ENCODE data around the gene CCDC180.

The CCDC180 gene

DNA sequence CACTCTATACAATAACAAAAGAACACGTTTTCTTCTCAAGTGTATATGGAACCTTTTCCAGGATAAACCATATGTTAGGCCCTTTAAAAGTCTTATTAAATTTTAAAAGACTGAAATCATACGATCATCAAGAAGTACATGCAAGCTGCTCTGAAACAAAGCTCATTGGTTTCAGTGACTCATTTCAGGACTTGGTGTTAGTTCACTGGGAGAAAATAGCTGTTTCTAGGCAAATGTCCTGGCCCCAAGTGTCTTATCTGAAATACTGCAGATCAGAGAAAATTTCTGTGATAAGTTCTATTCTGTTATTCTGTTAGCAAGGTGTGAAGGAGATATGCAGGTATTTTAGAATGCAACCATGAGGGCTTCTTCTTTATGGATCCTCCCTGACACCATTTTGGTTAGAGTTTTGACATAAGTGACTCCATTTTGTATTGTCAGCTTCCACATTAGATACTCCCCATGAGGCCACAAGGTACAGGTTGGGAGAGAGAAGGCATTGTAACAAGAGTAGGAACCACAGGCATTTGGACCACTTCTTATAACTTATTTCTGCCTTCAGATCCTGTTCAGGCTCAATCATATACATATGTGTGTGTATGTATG, 7.5 kb upstream of the CCDC180 start:
- H3K27ac Mint-ChIP-seq: no peak overlapping the region
- H3K9me3 Mint-ChIP-seq: peaks cover 7 to 16% of the 10 kb centered on the region in 2 donors
- ATAC-seq (replicated peaks) (no peak), DNase-seq (no peak)
- no peaks in the 10 kb centered on the region for H3K4me1 Mint-ChIP-seq (ENCODE audit: low read depth in 2 of 2)
- H3K36me3 Mint-ChIP-seq (ENCODE audit: insufficient read depth): peaks cover 4% of the 10 kb centered on the region
- no peak overlapping the region for H3K4me3 Mint-ChIP-seq
- peaks cover 0 to under 1% of the 10 kb centered on the region in 2 donors for H3K27me3 Mint-ChIP-seq

DNA sequence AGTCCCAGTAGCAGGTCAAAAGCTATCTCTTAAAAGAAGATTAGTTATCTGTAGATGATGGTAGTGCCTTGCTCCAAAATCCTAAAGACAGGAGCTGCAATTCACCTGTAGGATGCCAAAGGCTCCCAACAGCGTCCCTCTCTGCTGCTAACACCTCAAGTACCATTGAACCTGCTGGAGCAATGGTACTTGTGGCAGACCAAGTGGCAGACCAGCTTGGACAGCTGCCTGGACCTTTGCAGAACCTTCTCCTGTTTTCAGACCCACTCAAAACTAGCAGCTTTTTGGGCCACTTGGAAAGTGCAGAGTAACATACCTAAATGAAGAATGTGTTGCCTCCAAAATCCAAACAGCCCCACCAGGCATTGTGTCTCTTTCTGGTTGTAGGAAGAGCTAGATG, 6.9 kb upstream of the CCDC180 start:
- no peak for ATAC-seq (replicated peaks)
- Mint-ChIP-seq H3K4me3 (no peak overlapping the region), H3K4me1 (ENCODE audit: low read depth in 2 of 2) (no peaks in the 10 kb centered on the region), H3K27me3 (peaks cover 4 to 7% of the 10 kb centered on the region in 2 donors), H3K9me3 (peaks cover 7 to 16% of the 10 kb centered on the region in 2 donors), H3K36me3 (ENCODE audit: insufficient read depth) (peaks cover 4% of the 10 kb centered on the region), H3K27ac (no peak overlapping the region)
- DNase-seq: no peak

DNA sequence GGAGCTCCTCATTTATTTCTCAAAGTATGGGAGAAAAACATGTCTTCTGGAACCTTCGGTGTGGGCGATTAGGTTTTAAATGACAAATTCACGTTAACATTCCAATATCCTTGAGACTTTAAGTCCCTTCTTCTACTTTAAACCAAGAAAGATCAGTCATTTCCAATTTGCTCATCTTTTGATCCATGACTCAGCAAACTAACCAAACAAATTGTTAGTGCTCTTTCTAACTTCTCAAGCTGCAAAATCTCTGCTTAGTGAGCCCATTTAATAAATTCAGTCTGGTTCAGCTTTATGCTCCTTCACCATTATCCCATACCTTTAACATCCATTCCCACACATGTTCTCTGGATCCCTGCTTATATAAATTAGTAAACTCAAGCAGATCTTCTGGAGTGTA, 5.5 kb upstream of the CCDC180 start:
- Mint-ChIP-seq H3K36me3 (ENCODE audit: insufficient read depth) (peaks cover 4% of the 10 kb centered on the region), H3K27me3 (peaks cover 10 to 12% of the 10 kb centered on the region in 2 donors), H3K27ac (no peak overlapping the region), H3K9me3 (peaks cover 7 to 16% of the 10 kb centered on the region in 2 donors), H3K4me1 (ENCODE audit: low read depth in 2 of 2) (no peaks in the 10 kb centered on the region), H3K4me3 (no peak overlapping the region)
- DNase-seq (no peak), ATAC-seq (replicated peaks) (no peak)

DNA sequence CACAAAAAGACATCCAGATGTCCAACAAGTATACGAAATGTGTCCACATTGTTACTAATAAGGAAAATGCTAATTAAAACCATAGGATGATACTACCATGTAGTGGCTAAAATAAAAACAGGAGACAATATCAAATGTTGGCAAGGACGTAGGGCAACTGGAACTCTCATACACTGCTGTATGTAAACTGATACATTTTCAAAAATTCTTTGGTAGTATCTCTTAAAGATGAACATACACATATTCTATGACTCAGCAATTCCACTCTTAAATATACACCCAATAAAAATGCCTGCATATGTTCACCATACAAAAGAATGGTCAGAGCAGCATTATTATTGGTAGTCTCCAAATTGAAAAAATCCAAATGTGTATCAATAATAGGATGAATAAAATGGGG, 2.9 kb upstream of the CCDC180 start:
- DNase-seq (no peak), ATAC-seq (replicated peaks) (no peak)
- peaks cover 10 to 12% of the 10 kb centered on the region in 2 donors for H3K27me3 Mint-ChIP-seq
- H3K4me1 Mint-ChIP-seq (ENCODE audit: low read depth in 2 of 2): no peaks in the 10 kb centered on the region
- H3K9me3 Mint-ChIP-seq: peaks cover 0 to 7% of the 10 kb centered on the region in 2 donors
- H3K27ac Mint-ChIP-seq: no peak overlapping the region
- H3K36me3 Mint-ChIP-seq (ENCODE audit: insufficient read depth): no peaks in the 10 kb centered on the region
- no peak overlapping the region for H3K4me3 Mint-ChIP-seq

DNA sequence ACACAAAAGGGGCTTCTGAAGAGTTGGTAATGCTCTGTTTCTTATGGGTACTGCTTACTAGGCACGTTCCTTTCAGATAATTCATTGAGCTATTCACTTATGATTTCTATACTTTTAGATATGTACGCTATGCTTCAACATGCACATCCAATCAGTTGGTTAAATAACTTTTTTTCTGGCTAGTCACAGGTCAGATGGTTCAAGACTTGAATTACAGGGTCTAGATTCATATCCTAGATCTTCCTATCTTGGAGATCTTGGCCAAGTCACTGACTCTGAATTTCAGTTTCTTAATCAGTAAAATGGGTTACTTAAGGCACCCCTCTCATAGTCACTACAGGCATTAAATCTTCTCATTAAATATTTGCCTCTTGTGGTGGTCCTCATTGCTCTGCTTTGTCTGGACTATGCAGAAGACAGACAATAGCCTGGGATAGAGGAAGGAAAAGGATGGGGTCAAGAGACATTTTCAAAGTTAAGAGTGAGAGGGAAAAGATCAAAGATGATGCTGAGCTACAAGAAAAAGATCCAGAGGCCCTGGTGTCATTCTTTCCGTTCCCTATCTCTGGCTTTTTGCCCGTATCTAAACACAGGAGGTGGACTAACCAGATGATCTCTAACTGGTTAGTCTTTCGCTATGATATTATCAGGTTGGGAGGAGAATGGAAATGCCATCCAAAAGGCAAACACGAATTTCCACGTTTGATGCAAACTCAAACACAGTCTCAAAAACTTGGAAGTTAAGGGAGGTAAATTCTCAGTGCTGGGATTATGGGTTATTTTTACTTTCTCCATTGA, 1.8 kb upstream of the CCDC180 start:
- DNase-seq: no peak
- no peak overlapping the region for H3K4me3 Mint-ChIP-seq
- no peaks in the 10 kb centered on the region for H3K4me1 Mint-ChIP-seq (ENCODE audit: low read depth in 2 of 2)
- H3K27me3 Mint-ChIP-seq: peaks cover 10 to 12% of the 10 kb centered on the region in 2 donors
- no peak overlapping the region for H3K27ac Mint-ChIP-seq
- H3K9me3 Mint-ChIP-seq: peaks cover 0 to 7% of the 10 kb centered on the region in 2 donors
- H3K36me3 Mint-ChIP-seq (ENCODE audit: insufficient read depth): peaks cover 4% of the 10 kb centered on the region
- ATAC-seq (replicated peaks): no peak

DNA sequence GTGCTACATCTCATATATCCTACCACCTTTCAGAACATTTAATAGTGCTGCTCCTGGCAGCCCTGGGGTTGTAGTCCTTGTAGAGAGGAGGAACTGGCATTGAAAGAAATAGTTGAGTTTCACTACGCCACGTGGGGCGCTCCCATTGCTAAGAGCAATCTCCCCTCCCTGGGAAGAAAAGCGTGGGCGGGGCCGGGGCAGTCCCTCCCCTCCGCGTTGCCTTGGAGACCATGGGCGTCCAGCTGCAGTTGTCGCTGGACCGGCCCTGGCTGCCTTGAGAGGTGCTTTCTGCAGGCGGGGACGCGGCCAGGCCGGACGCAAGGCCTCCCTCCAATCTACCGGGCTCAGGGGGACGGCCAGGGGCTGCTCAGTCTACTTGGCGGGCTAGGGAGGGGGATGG, 368 bp upstream of the CCDC180 start:
- Mint-ChIP-seq H3K4me1 (ENCODE audit: low read depth in 2 of 2) (no peaks in the 10 kb centered on the region), H3K27me3 (peaks cover 10 to 12% of the 10 kb centered on the region in 2 donors), H3K9me3 (peaks cover 0 to 7% of the 10 kb centered on the region in 2 donors), H3K4me3 (no peak overlapping the region), H3K27ac (no peak overlapping the region), H3K36me3 (ENCODE audit: insufficient read depth) (peaks cover 4% of the 10 kb centered on the region)
- no peak for DNase-seq
- ATAC-seq (replicated peaks): no peak

DNA sequence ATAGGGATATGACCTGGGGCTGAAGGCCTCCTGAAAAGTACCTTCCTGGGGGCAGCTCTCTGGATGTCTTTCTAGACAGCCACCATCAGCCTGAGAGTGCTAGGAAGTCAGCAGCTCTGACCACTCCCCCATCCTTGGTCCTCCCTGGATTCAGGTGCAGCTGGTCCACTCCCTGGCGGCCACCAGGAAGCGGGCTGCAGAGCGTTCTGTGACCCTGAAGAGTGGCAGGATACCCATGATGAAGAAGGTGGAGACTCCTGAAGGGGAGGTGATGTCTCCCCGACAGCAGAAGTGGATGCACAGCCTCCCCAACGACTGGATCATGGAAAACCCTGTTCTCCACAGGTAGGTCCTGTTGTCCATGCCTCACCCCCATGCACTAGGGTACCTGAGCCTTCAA, 1.8 kb downstream of the CCDC180 start:
- ATAC-seq (replicated peaks): no peak

DNA sequence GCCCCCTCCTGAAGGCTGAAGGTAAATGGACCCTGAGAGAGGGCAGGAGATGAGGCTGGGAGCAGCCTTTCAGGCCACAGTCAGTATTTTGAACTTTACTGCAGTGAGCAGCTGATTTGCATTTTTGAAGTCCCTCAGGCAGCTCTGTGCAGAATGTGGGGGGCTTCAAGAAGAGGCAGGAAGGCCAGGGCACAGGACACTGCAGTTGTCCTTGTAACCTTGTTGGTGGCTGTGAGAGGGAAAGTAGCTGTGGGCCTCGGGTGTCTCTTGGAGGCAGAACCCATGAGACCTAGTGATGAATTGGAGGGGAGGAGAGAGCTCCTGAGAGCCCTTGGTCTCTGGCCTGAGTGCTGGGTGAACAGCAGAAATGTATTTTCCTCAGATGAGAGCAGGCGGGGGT, 2.6 kb downstream of the CCDC180 start:
- Mint-ChIP-seq H3K27ac (no peak overlapping the region), H3K27me3 (peaks cover 10% of the 10 kb centered on the region in 2 donors), H3K36me3 (ENCODE audit: insufficient read depth) (peaks cover 6% of the 10 kb centered on the region), H3K9me3 (no peaks in the 10 kb centered on the region), H3K4me3 (no peak overlapping the region), H3K4me1 (ENCODE audit: low read depth in 2 of 2) (no peaks in the 10 kb centered on the region)
- ATAC-seq (replicated peaks) (no peak), DNase-seq (no peak)

More for the DNA sequence above, 1.8 kb downstream of the CCDC180 start:
- H3K4me1 Mint-ChIP-seq (ENCODE audit: low read depth in 2 of 2): no peaks in the 10 kb centered on the region
- no peak overlapping the region for H3K4me3 Mint-ChIP-seq
- no peak for DNase-seq
- H3K27ac Mint-ChIP-seq: no peak overlapping the region
- H3K9me3 Mint-ChIP-seq: no peaks in the 10 kb centered on the region
- peaks cover 10 to 12% of the 10 kb centered on the region in 2 donors for H3K27me3 Mint-ChIP-seq
- H3K36me3 Mint-ChIP-seq (ENCODE audit: insufficient read depth): peaks cover 6% of the 10 kb centered on the region

DNA sequence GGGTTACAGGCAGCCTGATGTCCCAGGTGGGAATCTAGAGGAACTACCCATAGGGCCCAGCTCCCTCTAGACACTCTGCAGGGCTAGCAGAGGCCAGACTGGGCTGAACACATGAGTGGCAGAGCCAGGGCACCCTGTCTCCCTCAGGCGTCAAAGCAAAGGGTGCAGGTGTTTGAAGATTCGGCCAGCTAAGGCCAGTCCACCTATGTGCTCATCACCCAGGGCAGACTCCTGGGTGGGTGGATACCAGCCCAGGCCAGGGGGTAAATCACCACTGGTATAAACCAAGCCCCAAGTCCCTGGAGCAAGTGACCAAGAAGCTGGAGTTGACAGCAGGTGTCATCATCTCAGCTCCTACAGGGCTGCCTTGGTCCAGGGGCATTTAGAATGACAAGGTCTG, 3.4 kb downstream of the CCDC180 start:
- no peak overlapping the region for H3K27ac Mint-ChIP-seq
- no peak overlapping the region for H3K4me3 Mint-ChIP-seq
- ATAC-seq (replicated peaks) (no peak), DNase-seq (no peak)
- no peaks in the 10 kb centered on the region for H3K9me3 Mint-ChIP-seq
- peaks cover 2 to 3% of the 10 kb centered on the region in 2 donors for H3K27me3 Mint-ChIP-seq
- H3K36me3 Mint-ChIP-seq (ENCODE audit: insufficient read depth): peaks cover 6% of the 10 kb centered on the region
- no peaks in the 10 kb centered on the region for H3K4me1 Mint-ChIP-seq (ENCODE audit: low read depth in 2 of 2)

DNA sequence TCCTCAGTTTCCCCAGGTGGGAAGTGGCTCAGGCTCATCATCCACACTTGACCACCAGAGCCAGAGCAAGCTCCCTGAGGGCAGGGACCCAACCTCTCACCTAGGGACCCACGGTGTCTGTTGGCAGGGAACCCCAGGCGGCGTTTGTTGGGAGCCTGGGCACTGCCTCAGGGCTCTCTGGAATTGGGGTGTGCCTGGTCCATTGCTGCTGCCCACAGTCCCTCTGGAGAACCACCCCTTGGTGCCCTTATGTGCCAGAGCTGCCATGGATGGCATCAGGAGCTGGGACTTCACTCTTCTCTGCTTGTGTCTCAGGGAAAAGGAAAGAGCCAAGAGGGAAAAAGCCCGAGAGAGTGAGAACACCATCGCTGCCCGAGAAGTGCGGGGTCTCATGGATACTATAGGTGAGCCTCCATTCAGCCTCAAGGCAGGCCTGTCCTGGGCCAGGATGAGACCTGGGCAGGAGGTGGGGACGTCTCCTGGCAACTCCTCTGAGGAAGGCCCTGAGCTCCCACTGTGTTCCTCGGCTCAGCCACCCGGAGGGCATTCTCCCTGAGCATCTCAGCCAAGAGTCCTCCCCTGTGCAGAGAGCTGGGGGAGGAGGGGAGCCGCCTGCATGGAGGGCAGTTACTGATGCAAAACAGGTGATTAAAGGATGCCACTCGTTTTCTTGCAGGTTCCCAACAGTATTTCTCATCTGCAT, 4.5 kb downstream of the CCDC180 start:
- ATAC-seq (replicated peaks): no peak
- Mint-ChIP-seq H3K4me1 (ENCODE audit: low read depth in 2 of 2) (no peaks in the 10 kb centered on the region), H3K27ac (no peak overlapping the region), H3K9me3 (no peaks in the 10 kb centered on the region), H3K27me3 (no peaks in the 10 kb centered on the region), H3K36me3 (ENCODE audit: insufficient read depth) (peaks cover 13% of the 10 kb centered on the region), H3K4me3 (no peak overlapping the region)
- DNase-seq: no peak

DNA sequence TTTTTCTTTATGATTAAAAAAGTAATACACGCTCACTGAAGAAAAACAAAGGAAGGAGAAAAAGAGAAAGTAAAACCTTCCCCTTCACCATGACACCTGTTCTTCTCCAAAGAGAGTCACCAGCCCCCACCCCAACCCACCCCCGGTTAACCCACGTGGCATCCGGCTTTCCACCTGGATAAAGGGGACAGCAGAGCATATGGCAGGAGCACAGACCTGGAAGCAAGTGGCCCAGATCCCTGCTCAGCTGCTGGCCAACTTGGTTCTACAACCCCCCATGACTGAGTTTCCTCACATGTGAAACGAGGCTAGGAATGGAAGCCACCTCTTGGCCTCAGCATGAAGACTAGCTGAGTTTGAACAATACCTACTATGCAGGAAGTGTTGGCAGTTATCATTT, 5.1 kb downstream of the CCDC180 start:
- no peak for ATAC-seq (replicated peaks)
- H3K9me3 Mint-ChIP-seq: no peaks in the 10 kb centered on the region

DNA sequence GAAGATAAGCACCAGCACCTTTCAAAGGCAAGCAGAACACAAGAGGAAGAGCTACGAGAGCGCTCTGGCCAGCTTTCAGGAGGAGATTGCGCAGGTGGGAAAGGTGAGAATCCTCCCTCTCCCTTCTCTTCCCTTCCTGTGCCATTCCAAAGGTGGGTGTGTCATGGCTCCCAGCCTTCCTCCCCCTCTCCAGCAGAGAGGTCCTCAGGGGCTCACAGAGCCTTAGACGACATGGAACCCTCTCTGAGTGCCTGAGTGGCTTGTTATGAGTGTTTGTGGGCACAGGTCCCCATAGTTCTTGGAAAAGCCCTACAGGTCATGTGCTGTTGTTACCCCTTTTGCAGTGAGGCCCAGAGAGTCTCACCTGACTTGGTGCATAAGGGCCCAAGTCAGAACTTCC, 5.8 kb downstream of the CCDC180 start:
- no peak for DNase-seq
- Mint-ChIP-seq H3K27me3 (no peaks in the 10 kb centered on the region), H3K36me3 (ENCODE audit: insufficient read depth) (peaks cover 13% of the 10 kb centered on the region), H3K4me3 (no peak overlapping the region), H3K4me1 (ENCODE audit: low read depth in 2 of 2) (no peaks in the 10 kb centered on the region), H3K27ac (no peak overlapping the region), H3K9me3 (no peaks in the 10 kb centered on the region)
- ATAC-seq (replicated peaks): no peak

More for the DNA sequence above, 5.1 kb downstream of the CCDC180 start:
- Mint-ChIP-seq H3K36me3 (ENCODE audit: insufficient read depth) (peaks cover 13% of the 10 kb centered on the region), H3K27me3 (no peaks in the 10 kb centered on the region), H3K4me1 (ENCODE audit: low read depth in 2 of 2) (no peaks in the 10 kb centered on the region), H3K27ac (no peak overlapping the region), H3K4me3 (no peak overlapping the region)
- no peak for DNase-seq

DNA sequence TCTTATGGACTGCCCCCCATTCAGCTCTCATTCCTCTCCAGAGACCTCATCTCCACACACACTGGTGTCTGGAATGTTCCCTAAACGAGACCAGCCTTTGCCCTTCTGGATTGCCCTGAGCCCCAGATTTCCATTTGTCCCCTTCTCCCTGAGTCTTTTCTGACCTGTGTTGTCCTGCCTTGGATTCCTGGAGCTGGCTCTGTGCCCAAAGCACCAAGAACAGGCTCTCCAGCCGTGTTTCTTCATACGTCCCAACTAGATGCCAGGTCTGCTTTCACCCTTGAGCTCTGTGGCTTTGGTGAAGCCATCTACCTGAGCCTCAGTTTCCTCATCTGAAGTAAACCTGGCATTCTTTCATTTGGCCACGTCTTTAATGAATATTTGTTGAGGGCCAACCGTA, 6.3 kb downstream of the CCDC180 start:
- ATAC-seq (replicated peaks): no peak
- DNase-seq: no peak
- no peak overlapping the region for H3K27ac Mint-ChIP-seq
- H3K4me1 Mint-ChIP-seq (ENCODE audit: low read depth in 2 of 2): peaks cover 3 to 4% of the 10 kb centered on the region in 2 donors
- H3K36me3 Mint-ChIP-seq (ENCODE audit: insufficient read depth): peaks cover 13% of the 10 kb centered on the region
- H3K4me3 Mint-ChIP-seq: no peak overlapping the region
- H3K27me3 Mint-ChIP-seq: no peaks in the 10 kb centered on the region
- H3K9me3 Mint-ChIP-seq: no peaks in the 10 kb centered on the region

DNA sequence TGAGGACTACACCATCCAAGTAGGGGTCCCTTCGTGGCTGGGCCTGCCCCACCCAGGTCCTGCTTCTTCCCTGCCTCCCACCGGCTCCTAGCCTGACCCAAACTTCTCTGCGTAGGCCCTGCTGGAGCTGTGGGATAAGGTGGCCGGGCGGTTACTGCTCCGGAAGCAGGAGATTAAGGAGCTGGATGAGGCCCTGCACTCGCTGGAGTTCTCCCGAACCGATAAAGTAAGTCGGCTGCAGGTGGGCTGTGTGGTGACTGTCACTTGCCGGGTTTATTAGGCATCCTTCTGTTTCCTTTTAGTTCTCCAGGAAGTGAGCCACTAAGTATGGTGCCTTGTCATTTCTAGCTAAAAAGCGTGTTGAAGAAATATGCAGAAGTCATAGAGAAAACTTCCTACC, 7.0 kb downstream of the CCDC180 start:
- ATAC-seq (replicated peaks) (no peak), DNase-seq (no peak)
- no peaks in the 10 kb centered on the region for H3K9me3 Mint-ChIP-seq
- peaks cover 7 to 9% of the 10 kb centered on the region in 2 donors for H3K4me1 Mint-ChIP-seq (ENCODE audit: low read depth in 2 of 2)
- peaks cover 13% of the 10 kb centered on the region for H3K36me3 Mint-ChIP-seq (ENCODE audit: insufficient read depth)
- H3K27me3 Mint-ChIP-seq: no peaks in the 10 kb centered on the region
- no peak overlapping the region for H3K27ac Mint-ChIP-seq
- no peak overlapping the region for H3K4me3 Mint-ChIP-seq
